H1 (cell line): Measurements from ENCODE around the gene KIAA1671. TPM values are rescaled to one million over a fixed set of nuclear protein-coding genes. Genes with fewer than 3 reads are reported as not detected.
A peak's percentile ranks its signal among the peaks of the same experiment; 100 is the strongest.

ENCODE experiments used
- CTCF ChIA-PET: fragments of 300-600 bp; sonication (Branson Sonifier 250); formaldehyde crosslinking; loops from one replicate; lab custom pipeline; 2021; ENCODE audit not compliant: partially characterized antibody; lab: Charles Lee
- POLR2A ChIA-PET: fragments of 300-600 bp; sonication (Branson Sonifier 250); formaldehyde crosslinking; loops from one replicate; lab custom pipeline; 2021; ENCODE audit warnings: inconsistent platforms; ENCODE audit not compliant: partially characterized antibody; lab: Charles Lee
- DNase-seq, 2 experiments: peaks; one replicate each; pipeline versions ENCODE4 v3.0.0 to v3.0.0-alpha.2; 2010 to 2022; ENCODE audit warnings: low spot score in 2 of 2, low read depth in 1 of 2, mixed read lengths in 1 of 2
- FAIRE-seq: peaks from 2 replicates; lab custom pipeline; 2011; peaks lifted over from hg19 to GRCh38; lab: Jason Lieb, UNC
- H2AFZ ChIP-seq: 2 replicates; pipeline ENCODE4 v1.8.1; 2012; ENCODE audit warnings: low read length, inconsistent platforms
- H2AK5ac ChIP-seq: 2 replicates; pipeline ENCODE4 v1.6.1; 2013; ENCODE audit warnings: low read depth, low read length
- H2BK120ac ChIP-seq: replicated peaks from 2 replicates; pipeline ENCODE3; 2013; ENCODE audit warnings: low read depth, low read length, inconsistent platforms
- H2BK12ac ChIP-seq: 2 replicates; pipeline ENCODE4 v1.6.1; 2013; ENCODE audit warnings: low read depth, low read length
- H2BK15ac ChIP-seq: 2 replicates; pipeline ENCODE4 v1.6.1; 2013; ENCODE audit warnings: low read length
- H2BK20ac ChIP-seq: 2 replicates; pipeline ENCODE4 v1.6.1; 2013; ENCODE audit warnings: low read length
- H2BK5ac ChIP-seq: 2 replicates; pipeline ENCODE4 v1.6.1; 2013; ENCODE audit warnings: low read depth, low read length
- H3K14ac ChIP-seq: 2 replicates; pipeline ENCODE4 v1.6.1; 2013; ENCODE audit warnings: inconsistent platforms; ENCODE audit not compliant: insufficient read length
- H3K18ac ChIP-seq: 2 replicates; pipeline ENCODE4 v1.6.1; 2013; ENCODE audit warnings: low read length; ENCODE audit errors: extremely low read depth
- H3K23ac ChIP-seq: 2 replicates; pipeline ENCODE4 v1.6.1; 2013; ENCODE audit warnings: inconsistent platforms; ENCODE audit not compliant: insufficient read length
- H3K23me2 ChIP-seq: 2 replicates; pipeline ENCODE4 v1.6.1; 2013; ENCODE audit warnings: low read depth, low read length
- H3K27ac ChIP-seq: 2 replicates; pipeline ENCODE4 v1.6.1; 2011; ENCODE audit warnings: low read depth, low read length, inconsistent platforms
- H3K27me3 ChIP-seq, 4 experiments: replicated peaks in 1 of 4; 1 replicate in 1 of 4; 2 replicates in 3 of 4; pipeline versions ENCODE4 v1.6.1 to v1.8.1; 2011 to 2013; ENCODE audit warnings: low read length in 3 of 4, mild to moderate bottlenecking in 3 of 4, inconsistent platforms in 2 of 4, mixed read lengths in 2 of 4, moderate library complexity in 1 of 4; ENCODE audit not compliant: control insufficient read depth in 3 of 4, insufficient read depth in 3 of 4; ENCODE audit errors: extremely low read depth in 1 of 4
- H3K36me3 ChIP-seq, 4 experiments: 2 replicates each; pipeline versions ENCODE4 v1.6.1 to v1.8.1; 2011 to 2013; ENCODE audit warnings: mild to moderate bottlenecking in 4 of 4, low read length in 3 of 4, moderate library complexity in 2 of 4, control low read depth in 1 of 4, inconsistent platforms in 1 of 4; ENCODE audit not compliant: insufficient read depth in 4 of 4, control insufficient read depth in 2 of 4
- H3K4ac ChIP-seq: replicated peaks from 2 replicates; pipeline ENCODE3; 2013; ENCODE audit warnings: low read length, low read depth, mixed read lengths, inconsistent platforms; ENCODE audit not compliant: insufficient read length
- H3K4me1 ChIP-seq, 4 experiments: replicated peaks in 1 of 4; 1 replicate in 1 of 4; 2 replicates in 3 of 4; pipeline versions ENCODE4 v1.6.1 to v1.8.1; 2011 to 2013; ENCODE audit warnings: low read length in 3 of 4, inconsistent platforms in 2 of 4, mixed read lengths in 1 of 4; ENCODE audit not compliant: insufficient read depth in 4 of 4, control insufficient read depth in 3 of 4
- H3K4me2 ChIP-seq, 2 experiments: 2 replicates each; pipeline versions ENCODE4 v1.6.1 to v1.8.1; 2011 to 2013; ENCODE audit warnings: low read depth in 2 of 2, low read length in 2 of 2, control low read depth in 1 of 2, inconsistent platforms in 1 of 2, mild to moderate bottlenecking in 1 of 2; ENCODE audit not compliant: insufficient read depth in 1 of 2
- H3K4me3 ChIP-seq, 4 experiments: fragments of 200-600, 300-600 bp in 1 of 4; sonication (generic), shearing (Covaris generic), sonication (Bioruptor Twin) in 1 of 4; 2 replicates each; pipeline versions ENCODE4 v1.5.1 to v1.8.1; 2011 to 2016; ENCODE audit warnings: low read length in 4 of 4, low read depth in 3 of 4, control low read depth in 2 of 4, inconsistent platforms in 2 of 4, mild to moderate bottlenecking in 2 of 4, mixed read lengths in 1 of 4, moderate library complexity in 1 of 4; ENCODE audit not compliant: insufficient read depth in 2 of 4; ENCODE audit errors: extremely low read depth in 1 of 4
- H3K56ac ChIP-seq: replicated peaks from 2 replicates; pipeline ENCODE3; 2013; ENCODE audit warnings: low read depth, mild to moderate bottlenecking, mixed read lengths, low read length, inconsistent platforms; ENCODE audit not compliant: insufficient read length
- H3K79me1 ChIP-seq: 2 replicates; pipeline ENCODE4 v1.6.1; 2013; ENCODE audit warnings: low read depth, low read length, control low read depth
- H3K79me2 ChIP-seq, 2 experiments: 2 replicates each; pipeline versions ENCODE4 v1.6.1 to v1.8.1; 2012 to 2013; ENCODE audit warnings: low read length in 2 of 2, mild to moderate bottlenecking in 2 of 2, inconsistent platforms in 1 of 2; ENCODE audit not compliant: insufficient read depth in 2 of 2, control insufficient read depth in 1 of 2
- H3K9ac ChIP-seq, 4 experiments: replicated peaks in 1 of 4; 1 replicate in 1 of 4; 2 replicates in 3 of 4; pipeline versions ENCODE4 v1.6.1 to v1.8.1; 2011 to 2013; ENCODE audit warnings: low read depth in 3 of 4, low read length in 3 of 4, control low read depth in 2 of 4, mild to moderate bottlenecking in 2 of 4, moderate library complexity in 2 of 4, inconsistent platforms in 1 of 4; ENCODE audit errors: extremely low read depth in 1 of 4
- H3K9me3 ChIP-seq, 2 experiments: 2 replicates each; pipeline versions ENCODE4 v1.6.1 to v1.8.1; 2012 to 2013; ENCODE audit warnings: mild to moderate bottlenecking in 2 of 2, moderate library complexity in 2 of 2, control low read depth in 1 of 2, inconsistent platforms in 1 of 2, low read depth in 1 of 2, low read length in 1 of 2, mixed read lengths in 1 of 2; ENCODE audit not compliant: insufficient read depth in 2 of 2
- H4K20me1 ChIP-seq, 2 experiments: replicated peaks in 1 of 2; 2 replicates each; pipeline versions ENCODE3 to v1.8.1; 2011 to 2013; ENCODE audit warnings: inconsistent platforms in 2 of 2, low read length in 2 of 2, mild to moderate bottlenecking in 1 of 2; ENCODE audit not compliant: insufficient read depth in 2 of 2, control insufficient read depth in 1 of 2
- H4K5ac ChIP-seq: 2 replicates; pipeline ENCODE4 v1.6.1; 2013; ENCODE audit warnings: low read length, low read depth, mixed read lengths, inconsistent platforms; ENCODE audit not compliant: insufficient read length
- H4K8ac ChIP-seq: 2 replicates; pipeline ENCODE4 v1.8.0; 2013; ENCODE audit warnings: mild to moderate bottlenecking, moderate library complexity, low read length, inconsistent platforms; ENCODE audit not compliant: insufficient read depth; ENCODE audit errors: extremely low read depth
- H4K91ac ChIP-seq: replicated peaks from 2 replicates; pipeline ENCODE3; 2013; ENCODE audit warnings: low read length, mixed read lengths, inconsistent platforms; ENCODE audit not compliant: insufficient read length
- CTCF ChIP-seq, 3 experiments: IDR thresholded peaks; 1 replicate in 2 of 3; 2 replicates in 1 of 3; pipeline versions ENCODE4 v1.5.1 to v1.6.1; 2011; ENCODE audit warnings: low read length in 3 of 3, mild to moderate bottlenecking in 3 of 3, inconsistent platforms in 2 of 3, low read depth in 1 of 3, moderate library complexity in 1 of 3; ENCODE audit not compliant: insufficient read depth in 1 of 3; ENCODE audit errors: control extremely low read depth in 1 of 3
- EGR1 ChIP-seq: IDR thresholded peaks from 2 replicates; pipeline ENCODE4 v1.6.1; 2011; ENCODE audit warnings: low read depth, low read length, borderline replicate concordance
- HDAC2 ChIP-seq, 2 experiments: fragments of 300-600 bp in 1 of 2; sonication (generic) in 1 of 2; IDR thresholded peaks; 2 replicates each; pipeline ENCODE4 v1.6.1; 2011 to 2012; ENCODE audit warnings: low read depth in 2 of 2, low read length in 2 of 2, mild to moderate bottlenecking in 2 of 2, moderate library complexity in 2 of 2, borderline replicate concordance in 1 of 2, inconsistent platforms in 1 of 2
- KDM1A ChIP-seq: fragments of 200-600, 300-600 bp; sonication (generic); IDR thresholded peaks from 2 replicates; pipeline ENCODE4 v1.7.1; 2016; ENCODE audit warnings: mild to moderate bottlenecking, low read length, borderline replicate concordance
- KDM5A ChIP-seq: fragments of 200-600 bp; IDR thresholded peaks from 2 replicates; pipeline ENCODE4 v1.7.1; 2012; ENCODE audit warnings: mild to moderate bottlenecking, low read length, inconsistent platforms, mixed read lengths
- MAX ChIP-seq: IDR thresholded peaks from 2 replicates; pipeline ENCODE4 v1.6.1; 2012; ENCODE audit warnings: inconsistent platforms
- POU5F1 ChIP-seq: IDR thresholded peaks from 2 replicates; pipeline ENCODE4 v1.6.1; 2011; ENCODE audit warnings: low read depth, mild to moderate bottlenecking, low read length, moderate library complexity
- TEAD4 ChIP-seq: IDR thresholded peaks from 2 replicates; pipeline ENCODE4 v1.6.1; 2012; ENCODE audit warnings: low read depth, low read length, inconsistent platforms, mixed read lengths
- WGBS, 2 experiments: shearing (Covaris generic) in 1 of 2; methylation state at CpG; one replicate each; pipeline versions ENCODE4 v1.1.6 to v1.1.7; 2013 to 2015; ENCODE audit warnings: low lambda C conversion rate in 2 of 2, mixed read lengths in 2 of 2, inconsistent platforms in 1 of 2, low coverage in 1 of 2, missing lambda C conversion rate in 1 of 2; ENCODE audit not compliant: insufficient replicate concordance in 2 of 2, insufficient coverage in 1 of 2, insufficient read length in 1 of 2; ENCODE audit errors: extremely low coverage in 1 of 2, missing lambda C conversion rate in 1 of 2; 5-methylcytosine and 5-hydroxymethylcytosine counted together
- polyA plus RNA-seq, 7 experiments: library from polyadenylated mRNA; depleted of rRNA in 3 of 7; stranded (reverse) in 5 of 7; unstranded in 2 of 7; fragments of >200 nt in 5 of 7; fragments of 200-250 nt in 2 of 7; gene quantifications; 1 replicate in 5 of 7; 2 replicates in 1 of 7; 4 replicates in 1 of 7; pipeline versions ENCODE4 v1.2.1 to v1.2.3, GENCODE V29; 2011 to 2013; ENCODE audit warnings: missing spikeins in 2 of 7, mixed read lengths in 2 of 7
- total RNA-seq: library from RNA; stranded (reverse); fragmentation: NEBNext Ultra II Directional; extraction: Animal tissue kit (Norgen Biotek cat#: 25700); gene quantifications from 2 replicates; pipeline ENCODE4 v1.2.1, GENCODE V29; 2021

The KIAA1671 gene
- total and polyA plus RNA-seq, 2 of the 8 experiments (the other 6 are each of a cell fraction or from before 2014, with no cell fraction given), result 6.4 to 23.9 TPM

- Histone ChIP-seq H3K4me3 (no peak overlapping the region), H3K79me2 (no peaks in the 10 kb centered on the region), H3K27ac (no peak overlapping the region), H4K20me1 (no peaks in the 10 kb centered on the region), H3K56ac (no peak overlapping the region), H2AK5ac (no peak overlapping the region), H3K18ac (no peak overlapping the region), H4K91ac (no peak overlapping the region), H3K23me2 (no peaks in the 10 kb centered on the region), H2BK12ac (no peak overlapping the region), H3K27me3 (no peaks in the 10 kb centered on the region), H2AFZ (no peak overlapping the region), H4K5ac (no peak overlapping the region), H3K4ac (no peak overlapping the region), H3K79me1 (no peaks in the 10 kb centered on the region), H3K36me3 (no peaks in the 10 kb centered on the region), H3K4me1 (no peaks in the 10 kb centered on the region; a peak in 1 of 7 replicates), H2BK5ac (no peak overlapping the region), H3K14ac (no peak overlapping the region), H3K9me3 (no peaks in the 10 kb centered on the region), H3K4me2 (no peak overlapping the region), H2BK20ac (no peak overlapping the region), H3K23ac (no peak overlapping the region), H2BK15ac (no peak overlapping the region), H4K8ac (no peak overlapping the region), H3K9ac (peak overlapping the region in 1 of 4 experiments; percentile 10; a peak in 1 of 7 replicates), H2BK120ac (no peak overlapping the region)
- DNase-seq, result no peak
- no peak for FAIRE-seq
- CTCF ChIA-PET, result interaction anchor here (0.6 to 9.4 kb wide), 19 partner anchors 13 to 226 kb away, joined by 3 to 110 read pairs (median 5); partner anchors contain the start of genes KIAA1671 and LHFPL7
- POLR2A ChIA-PET, result interaction anchor here (0.9 to 1.6 kb wide), 3 partner anchors 31 to 74 kb away, joined by 3 to 6 read pairs (median 4); no protein-coding TSS in a partner anchor
- 84% methylated on average over 11 of the region's 11 CpGs; no CpG with 5 or more reads in 1 of the 2 experiments for WGBS, 2 experiments
- TF ChIP-seq POU5F1 (no peak), EGR1 (no peak), CTCF (IDR thresholded peaks at IDR 0.05; ENCODE audit: control extremely low read depth in 1 of 3, insufficient read depth in 1 of 3, low read depth in 1 of 3, low read length in 3 of 3) (no peak), TEAD4 (no peak), KDM5A (no peak), MAX (no peak), KDM1A (peak; percentile 79; the same call in 1 of the 2 replicates), HDAC2 (IDR thresholded peaks at IDR 0.05; ENCODE audit: borderline replicate concordance in 1 of 2, low read depth in 2 of 2, low read length in 2 of 2) (0 out of 4 replicates have a peak, but pooled peaks of 1 of the 2 experiments have one; percentile 33)
These were observed 74.8 kb downstream of the KIAA1671 start for GRCh38 chr22:25027043-25027906.
